Endothelial cell of umbilical vein (primary cell): ENCODE data around the gene SMIM44. TPM values are rescaled to one million over a fixed set of nuclear protein-coding genes. Genes with fewer than 3 reads are reported as not detected.

Experiments
- BruUV-seq: library from RNA; stranded (reverse); fragments of 400-500 nt; replicated peaks from 2 replicates; lab custom pipeline; 2021; lab: Mats Ljungman, UMichigan
- CTCF ChIA-PET: fragments of 300-600, 350-600 bp; sonication (Branson Sonifier 250); formaldehyde crosslinking; loops from one replicate; lab custom pipeline; 2021; ENCODE audit warnings: antibody characterized with exemption, inconsistent platforms; lab: Charles Lee
- POLR2A ChIA-PET: fragments of 300-600, 350-600 bp; sonication (Branson Sonifier 250); formaldehyde crosslinking; loops from one replicate; lab custom pipeline; 2021; ENCODE audit warnings: antibody characterized with exemption, inconsistent platforms; lab: Charles Lee
- DNase-seq: peaks from one replicate; pipeline ENCODE4 v3.0.0-alpha.2; 2011; ENCODE audit warnings: low read depth, low spot score
- FAIRE-seq: peaks from 2 replicates; lab custom pipeline; 2011; peaks lifted over from hg19 to GRCh38; lab: Jason Lieb, UNC
- H2AFZ ChIP-seq: 2 replicates; pipeline ENCODE4 v1.6.0; 2012; ENCODE audit warnings: low read depth, low read length, control low read depth, inconsistent platforms
- H3K27ac ChIP-seq: 2 replicates; pipeline ENCODE4 v1.5.1; 2011; ENCODE audit warnings: low read depth, mild to moderate bottlenecking, control low read depth, low read length, moderate library complexity; ENCODE audit not compliant: insufficient read depth
- H3K27me3 ChIP-seq, 2 experiments: 2 replicates each; pipeline versions ENCODE4 v1.6.0 to v1.6.1; 2011; ENCODE audit warnings: low read length in 2 of 2, mixed read lengths in 1 of 2; ENCODE audit not compliant: control insufficient read depth in 2 of 2, insufficient read depth in 2 of 2
- H3K36me3 ChIP-seq, 2 experiments: 2 replicates in 1 of 2; 3 replicates in 1 of 2; pipeline ENCODE4 v1.5.1; 2011; ENCODE audit warnings: low read length in 2 of 2, mild to moderate bottlenecking in 1 of 2, moderate library complexity in 1 of 2; ENCODE audit not compliant: control insufficient read depth in 2 of 2, insufficient read depth in 2 of 2; ENCODE audit errors: extremely low read depth in 1 of 2
- H3K4me1 ChIP-seq: 3 replicates; pipeline ENCODE4 v1.5.1; 2011; ENCODE audit warnings: mild to moderate bottlenecking, low read length; ENCODE audit not compliant: control insufficient read depth, insufficient read depth; ENCODE audit errors: extremely low read depth
- H3K4me2 ChIP-seq: 2 replicates; pipeline ENCODE4 v1.6.1; 2011; ENCODE audit warnings: low read length, control low read depth, mixed read lengths; ENCODE audit not compliant: insufficient read depth
- H3K4me3 ChIP-seq, 3 experiments: fragments of 200-600 bp in 1 of 3; sonication (generic), shearing (Covaris generic) in 1 of 3; replicated peaks in 1 of 3; 2 replicates each; pipeline ENCODE4 v1.5.1; 2011 to 2016; ENCODE audit warnings: control low read depth in 3 of 3, low read length in 3 of 3, mild to moderate bottlenecking in 2 of 3, inconsistent platforms in 1 of 3, low read depth in 1 of 3, moderate library complexity in 1 of 3; ENCODE audit not compliant: insufficient read depth in 1 of 3
- H3K79me2 ChIP-seq: 2 replicates; pipeline ENCODE4 v1.6.0; 2012; ENCODE audit warnings: low read length, inconsistent platforms; ENCODE audit not compliant: control insufficient read depth, insufficient read depth
- H3K9ac ChIP-seq: replicated peaks from 2 replicates; pipeline ENCODE3; 2011; ENCODE audit warnings: low read length, control low read depth; ENCODE audit not compliant: insufficient read depth; ENCODE audit errors: extremely low read depth
- H3K9me1 ChIP-seq: replicated peaks from 3 replicates; pipeline ENCODE4 v1.6.0; 2011; ENCODE audit warnings: mild to moderate bottlenecking, low read length; ENCODE audit not compliant: control insufficient read depth, insufficient read depth; ENCODE audit errors: extremely low read depth
- H3K9me3 ChIP-seq: replicated peaks from 2 replicates; pipeline ENCODE4 v1.5.1; 2012; ENCODE audit warnings: low read length, inconsistent platforms; ENCODE audit not compliant: control insufficient read depth, insufficient read depth
- H4K20me1 ChIP-seq: replicated peaks from 2 replicates; pipeline ENCODE3; 2011; ENCODE audit warnings: mild to moderate bottlenecking, low read length; ENCODE audit not compliant: control insufficient read depth, insufficient read depth; ENCODE audit errors: extremely low read depth
- GATA2 ChIP-seq: IDR thresholded peaks from 2 replicates; pipeline ENCODE4 v1.7.0; 2011; ENCODE audit warnings: low read depth, mild to moderate bottlenecking, moderate library complexity, mixed read lengths, low read length; ENCODE audit not compliant: insufficient read length, insufficient read depth
- MAX ChIP-seq: IDR thresholded peaks from 2 replicates; pipeline ENCODE4 v1.6.1; 2011; ENCODE audit not compliant: insufficient read depth, insufficient read length
- MYC ChIP-seq: IDR thresholded peaks from one replicate; pipeline ENCODE4 v1.6.1; 2011; ENCODE audit warnings: mild to moderate bottlenecking, low read depth, low read length
- POLR2A ChIP-seq: IDR thresholded peaks from 2 replicates; pipeline ENCODE4 v1.6.1; 2012; ENCODE audit warnings: low read depth, mild to moderate bottlenecking, control low read depth, low read length
- POLR2AphosphoS5 ChIP-seq: IDR thresholded peaks from 2 replicates; pipeline ENCODE4 v1.6.1; 2012; ENCODE audit warnings: low read depth, mild to moderate bottlenecking, control low read depth, low read length, moderate library complexity; ENCODE audit not compliant: insufficient read depth
- dilution Hi-C: fragments of 300-500 bp; cut with MboI; formaldehyde crosslinking; loops from one replicate; pipeline ENCODE4 v1.15.0; 2019; ENCODE audit warnings: low sequenced_read_pairs; ENCODE audit not compliant: extremely low pct_ligation_motif_present
- intact Hi-C: fragments of 100-400 bp; cut with micrococcal nuclease; formaldehyde crosslinking; loops from one replicate; pipeline ENCODE4 v1.10.0; 2022
- polyA plus RNA-seq, 4 experiments: library from polyadenylated mRNA; depleted of rRNA in 3 of 4; stranded (reverse) in 3 of 4; unstranded in 1 of 4; fragments of >200 nt; gene quantifications; 2 replicates each; pipeline versions ENCODE4 v1.2.1 to v1.2.3, GENCODE V29; 2011 to 2012; ENCODE audit warnings: missing spikeins in 1 of 4
- total RNA-seq: library from RNA; stranded (reverse); gene quantifications from 2 replicates; pipeline ENCODE4 v1.2.3, GENCODE V29; 2021
- TF ChIP-seq, protein P1 (sequence below), 2 donors: IDR thresholded peaks; 1 replicate in 1 of 2; 2 replicates in 1 of 2; pipeline ENCODE4 v1.5.1; 2011; ENCODE audit warnings: low read length in 2 of 2, mild to moderate bottlenecking in 2 of 2, moderate library complexity in 2 of 2, control low read depth in 1 of 2, inconsistent platforms in 1 of 2, low read depth in 1 of 2; ENCODE audit not compliant: insufficient read depth in 1 of 2; ENCODE audit errors: extremely low read depth in 1 of 2

The SMIM44 gene
- total and polyA plus RNA-seq, 2 donors (not counting 3 experiments of a cell fraction or from before 2014, with no cell fraction given), result not detected

- Histone ChIP-seq H3K9ac (no peak overlapping the region), H3K9me1 (no peaks in the 10 kb centered on the region), H3K27ac (peak overlapping the region; percentile 74), H3K79me2 (peaks cover 12% of the 10 kb centered on the region), H3K4me3 (no peak overlapping the region), H2AFZ (no peak overlapping the region), H4K20me1 (no peaks in the 10 kb centered on the region), H3K9me3 (no peaks in the 10 kb centered on the region), H3K27me3 (no peaks in the 10 kb centered on the region), H3K4me1 (peaks cover 16% of the 10 kb centered on the region), H3K36me3 (peaks cover 4 to 10% of the 10 kb centered on the region in 2 experiments), H3K4me2 (no peak overlapping the region)
- CTCF ChIA-PET, result interaction anchor here (0.9 to 2.2 kb wide), 2 partner anchors 11 to 36 kb away, joined by 4 to 5 read pairs; no protein-coding TSS in a partner anchor
- BruUV-seq, result no TSS peak
- POLR2A ChIA-PET, result no interaction called here
- dilution Hi-C loops, result no loop called here
- FAIRE-seq, result no peak
- no peak for TF ChIP-seq POLR2A
- TF ChIP-seq, protein P1, sequence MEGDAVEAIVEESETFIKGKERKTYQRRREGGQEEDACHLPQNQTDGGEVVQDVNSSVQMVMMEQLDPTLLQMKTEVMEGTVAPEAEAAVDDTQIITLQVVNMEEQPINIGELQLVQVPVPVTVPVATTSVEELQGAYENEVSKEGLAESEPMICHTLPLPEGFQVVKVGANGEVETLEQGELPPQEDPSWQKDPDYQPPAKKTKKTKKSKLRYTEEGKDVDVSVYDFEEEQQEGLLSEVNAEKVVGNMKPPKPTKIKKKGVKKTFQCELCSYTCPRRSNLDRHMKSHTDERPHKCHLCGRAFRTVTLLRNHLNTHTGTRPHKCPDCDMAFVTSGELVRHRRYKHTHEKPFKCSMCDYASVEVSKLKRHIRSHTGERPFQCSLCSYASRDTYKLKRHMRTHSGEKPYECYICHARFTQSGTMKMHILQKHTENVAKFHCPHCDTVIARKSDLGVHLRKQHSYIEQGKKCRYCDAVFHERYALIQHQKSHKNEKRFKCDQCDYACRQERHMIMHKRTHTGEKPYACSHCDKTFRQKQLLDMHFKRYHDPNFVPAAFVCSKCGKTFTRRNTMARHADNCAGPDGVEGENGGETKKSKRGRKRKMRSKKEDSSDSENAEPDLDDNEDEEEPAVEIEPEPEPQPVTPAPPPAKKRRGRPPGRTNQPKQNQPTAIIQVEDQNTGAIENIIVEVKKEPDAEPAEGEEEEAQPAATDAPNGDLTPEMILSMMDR (IDR thresholded peaks at IDR 0.05; ENCODE audit: extremely low read depth in 1 of 2, insufficient read depth in 1 of 2, low read depth in 1 of 2, low read length in 2 of 2), result no peak
- no peak for TF ChIP-seq MAX
- TF ChIP-seq GATA2, result no peak
- no peak for TF ChIP-seq POLR2AphosphoS5
- no peak for TF ChIP-seq MYC
- intact Hi-C loops, result no loop called here
- DNase-seq, result no peak
Measured at GRCh38 chr19:3433805-3434540, 49.3 kb downstream of the SMIM44 start.
